Sigmoid colon (tissue), 7 donors: ENCODE measurements around the gene TCF20. TPM values are rescaled to one million over a fixed set of nuclear protein-coding genes. Genes with fewer than 3 reads are reported as not detected.

Experiments
- DNase-seq: peaks from one replicate; pipeline ENCODE4 v3.0.0-alpha.2; 2019
- H3K27ac ChIP-seq, 4 donors: fragments of 200-600 bp; sonication (generic); one replicate each; pipeline ENCODE4 v1.5.1; 2016 to 2019; ENCODE audit warnings: mild to moderate bottlenecking in 1 of 4
- H3K27me3 ChIP-seq, 3 donors: fragments of 200-600 bp; sonication (generic); one replicate each; pipeline ENCODE4 v1.5.1; 2019; ENCODE audit warnings: mild to moderate bottlenecking in 1 of 3
- H3K36me3 ChIP-seq, 4 donors: fragments of 200-600 bp; sonication (generic); one replicate each; pipeline ENCODE4 v1.5.1; 2016 to 2019
- H3K4me1 ChIP-seq, 4 donors: fragments of 200-600 bp; sonication (generic); one replicate each; pipeline ENCODE4 v1.5.1; 2017 to 2019
- H3K4me3 ChIP-seq, 4 donors: fragments of 200-600 bp; sonication (generic); one replicate each; pipeline ENCODE4 v1.5.1; 2017 to 2019; ENCODE audit warnings: mild to moderate bottlenecking in 2 of 4, moderate library complexity in 1 of 4
- H3K9me3 ChIP-seq, 4 donors: fragments of 200-600 bp in 3 of 4; sonication (generic) in 3 of 4; one replicate each; pipeline versions ENCODE4 v1.5.1 to v1.6.1; 2013 to 2019
- CTCF ChIP-seq, 4 experiments: fragments of 450-650 bp in 3 of 4; fragments of 200-600 bp in 1 of 4; IDR thresholded peaks; one replicate each; pipeline ENCODE4 v1.5.1; 2016 to 2019; ENCODE audit warnings: antibody characterized with exemption in 4 of 4, mild to moderate bottlenecking in 3 of 4, moderate library complexity in 2 of 4
- EP300 ChIP-seq, 4 donors: sonication (generic); formaldehyde crosslinking; IDR thresholded peaks; one replicate each; pipeline ENCODE4 v1.6.1; 2017; ENCODE audit warnings: antibody characterized with exemption in 4 of 4
- POLR2A ChIP-seq, 2 donors: fragments of 450-650 bp; IDR thresholded peaks; one replicate each; pipeline ENCODE4 v1.6.1; 2016; ENCODE audit warnings: antibody characterized with exemption in 2 of 2, mild to moderate bottlenecking in 2 of 2, moderate library complexity in 2 of 2
- POLR2AphosphoS5 ChIP-seq, 4 donors: sonication (generic); formaldehyde crosslinking; IDR thresholded peaks; one replicate each; pipeline ENCODE4 v1.6.1; 2017; ENCODE audit warnings: antibody characterized with exemption in 4 of 4
- WGBS, 2 donors: extraction: QIAGEN DNeasy Blood & Tissue Kit; methylation state at CpG; one replicate each; pipeline ENCODE4 v1.1.7; 2013; 5-methylcytosine and 5-hydroxymethylcytosine counted together
- intact Hi-C: fragments of 100-400 bp; cut with DNase I; formaldehyde crosslinking; loops from one replicate; pipeline ENCODE4 v1.15.1; 2023
- polyA plus RNA-seq, 3 donors: library from polyadenylated mRNA; stranded (reverse); fragments of 200-250 nt; gene quantifications; one replicate each; pipeline ENCODE4 v1.2.3, GENCODE V29; 2013
- total RNA-seq, 4 donors: library from RNA; depleted of rRNA; stranded (reverse); fragments of >200 nt; gene quantifications; one replicate each; pipeline ENCODE4 v1.1.0, GENCODE V29; 2016
- donor health status: healthy with polysubstance abuse.
- donor health status: Bipolar disorder and iron deficiency.
- donor health status: healthy.

TCF20 gene
- total and polyA plus RNA-seq, 7 donors, result 10.8 to 31.0 (median 22.5) TPM

- Histone ChIP-seq H3K27me3 (no peaks in the 10 kb centered on the region), H3K9me3 (no peaks in the 10 kb centered on the region), H3K36me3 (no peaks in the 10 kb centered on the region), H3K4me3 (no peak overlapping the region), H3K27ac (no peak overlapping the region), H3K4me1 (peaks cover 0 to 21% (median 15%) of the 10 kb centered on the region in 4 donors)
- DNase-seq, result no peak
- intact Hi-C loops, result no loop called here
- TF ChIP-seq EP300 (IDR thresholded peaks at IDR 0.05) (no peak), CTCF (IDR thresholded peaks at IDR 0.05) (no peak), POLR2A (IDR thresholded peaks at IDR 0.05) (no peak), POLR2AphosphoS5 (IDR thresholded peaks at IDR 0.05) (no peak)
- WGBS, 2 donors, result 82 to 86% methylated on average over 8 of the region's 8 CpGs
Observed at GRCh38 chr22:42298746-42299145, 28.3 kb upstream of the TCF20 start.

- intact Hi-C loops, result no loop called here
- TF ChIP-seq CTCF (IDR thresholded peaks at IDR 0.05) (no peak), POLR2AphosphoS5 (IDR thresholded peaks at IDR 0.05) (no peak), POLR2A (IDR thresholded peaks at IDR 0.05) (no peak), EP300 (IDR thresholded peaks at IDR 0.05) (no peak)
- WGBS, 2 donors, result 86 to 91% methylated on average over 2 of the region's 2 CpGs
- Histone ChIP-seq H3K27ac (no peak overlapping the region), H3K9me3 (no peaks in the 10 kb centered on the region), H3K36me3 (no peaks in the 10 kb centered on the region), H3K4me1 (peaks cover 0 to 21% (median 14%) of the 10 kb centered on the region in 4 donors), H3K4me3 (no peak overlapping the region), H3K27me3 (no peaks in the 10 kb centered on the region)
- no peak for DNase-seq
Observed at GRCh38 chr22:42297778-42298177, 27.3 kb upstream of the TCF20 start.

- no peak for DNase-seq
- Histone ChIP-seq H3K27ac (no peak overlapping the region), H3K4me3 (no peak overlapping the region), H3K36me3 (no peaks in the 10 kb centered on the region), H3K4me1 (peaks cover 0 to 21% (median 14%) of the 10 kb centered on the region in 4 donors), H3K9me3 (no peaks in the 10 kb centered on the region), H3K27me3 (no peaks in the 10 kb centered on the region)
- TF ChIP-seq POLR2AphosphoS5 (IDR thresholded peaks at IDR 0.05) (no peak), POLR2A (IDR thresholded peaks at IDR 0.05) (no peak), CTCF (IDR thresholded peaks at IDR 0.05) (no peak), EP300 (IDR thresholded peaks at IDR 0.05) (no peak)
- intact Hi-C loops, result no loop called here
- WGBS, 2 donors, result 92% methylated on average over 3 of the region's 3 CpGs
Observed at GRCh38 chr22:42296883-42297282, 26.4 kb upstream of the TCF20 start.

- H3K9me3 ChIP-seq, result no peaks in the 10 kb centered on the region
- whole genome bisulfite sequencing, 2 donors, result 19 to 30% methylated on average over 19 of the region's 19 CpGs
Observed at GRCh38 chr22:42296381-42296853, 26.0 kb upstream of the TCF20 start.

More at GRCh38 chr22:42296381-42296853, 26.0 kb upstream of the TCF20 start:
- Histone ChIP-seq H3K4me1 (peaks cover 0 to 21% (median 14%) of the 10 kb centered on the region in 4 donors), H3K27ac (no peak overlapping the region), H3K27me3 (no peaks in the 10 kb centered on the region), H3K4me3 (no peak overlapping the region), H3K36me3 (no peaks in the 10 kb centered on the region)
- peak; percentile 75 for DNase-seq
- intact Hi-C loops, result no loop called here
- TF ChIP-seq POLR2AphosphoS5 (IDR thresholded peaks at IDR 0.05) (no peak), POLR2A (IDR thresholded peaks at IDR 0.05) (no peak), EP300 (IDR thresholded peaks at IDR 0.05) (no peak), CTCF (IDR thresholded peaks at IDR 0.05) (no peak)
